Urinary bladder (tissue), 4 donors: ENCODE data around the gene PTPRN2. TPM values are rescaled to one million over a fixed set of nuclear protein-coding genes. Genes with fewer than 3 reads are reported as not detected.

ENCODE experiments used
- DNase-seq: peaks from one replicate; pipeline ENCODE4 v3.0.0-alpha.2; 2015; ENCODE audit errors: extremely low spot score
- H3K27ac ChIP-seq: one replicate; pipeline ENCODE4 v1.5.1; 2013; ENCODE audit warnings: low read depth, mild to moderate bottlenecking, moderate library complexity
- H3K36me3 ChIP-seq: one replicate; pipeline ENCODE4 v1.6.1; 2013; ENCODE audit warnings: mild to moderate bottlenecking, moderate library complexity; ENCODE audit not compliant: insufficient read depth
- H3K4me1 ChIP-seq: one replicate; pipeline ENCODE4 v1.6.1; 2013; ENCODE audit warnings: mild to moderate bottlenecking, moderate library complexity; ENCODE audit not compliant: insufficient read depth
- H3K4me3 ChIP-seq: one replicate; pipeline ENCODE4 v1.5.1; 2013; ENCODE audit warnings: low read depth, low read length
- WGBS: extraction: QIAGEN DNeasy Blood & Tissue Kit; methylation state at CpG from one replicate; pipeline ENCODE4 v1.1.7; 2013; 5-methylcytosine and 5-hydroxymethylcytosine counted together
- polyA plus RNA-seq: library from polyadenylated mRNA; stranded (reverse); fragments of 200-250 nt; gene quantifications from one replicate; pipeline ENCODE4 v1.2.3, GENCODE V29; 2013
- total RNA-seq: library from RNA; depleted of rRNA; stranded (reverse); fragments of >200 nt; gene quantifications from one replicate; pipeline ENCODE4 v1.2.3, GENCODE V29; 2014
- donor health status: healthy with polysubstance abuse.
- donor health status: healthy.

Gene PTPRN2
- total and polyA plus RNA-seq, 2 donors: 2.8 to 4.4 TPM

DNA sequence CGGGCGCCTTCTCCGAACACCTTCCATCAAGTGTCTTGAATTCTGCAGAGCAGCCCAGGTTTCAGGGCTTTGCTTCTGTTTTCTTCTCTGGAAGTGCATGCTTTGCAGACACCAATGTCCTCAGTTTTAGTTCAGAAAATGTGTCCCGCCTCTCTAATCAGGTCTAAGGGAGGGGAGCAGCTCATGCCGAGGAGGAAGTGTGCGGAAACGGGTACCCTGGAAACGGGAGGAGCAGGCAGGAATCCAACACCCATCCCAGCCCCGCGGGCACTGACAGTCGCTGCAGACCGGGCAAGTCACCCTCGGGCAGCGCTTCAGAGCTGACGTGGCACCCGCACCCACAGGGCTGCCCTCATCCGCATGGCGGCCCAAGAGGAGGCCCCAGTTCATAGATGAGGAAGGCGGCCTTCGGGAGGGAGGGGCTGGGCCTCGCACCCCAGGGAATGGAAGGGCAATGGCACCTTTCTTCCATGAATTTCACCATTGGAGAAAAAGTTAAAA is 912.1 kb downstream of the PTPRN2 start:
- WGBS: 87% methylated on average over 21 of the region's 21 CpGs
- Histone ChIP-seq H3K4me1 (no peaks in the 10 kb centered on the region), H3K36me3 (no peaks in the 10 kb centered on the region), H3K4me3 (no peak overlapping the region), H3K27ac (no peak overlapping the region)
- DNase-seq: no peak

DNA sequence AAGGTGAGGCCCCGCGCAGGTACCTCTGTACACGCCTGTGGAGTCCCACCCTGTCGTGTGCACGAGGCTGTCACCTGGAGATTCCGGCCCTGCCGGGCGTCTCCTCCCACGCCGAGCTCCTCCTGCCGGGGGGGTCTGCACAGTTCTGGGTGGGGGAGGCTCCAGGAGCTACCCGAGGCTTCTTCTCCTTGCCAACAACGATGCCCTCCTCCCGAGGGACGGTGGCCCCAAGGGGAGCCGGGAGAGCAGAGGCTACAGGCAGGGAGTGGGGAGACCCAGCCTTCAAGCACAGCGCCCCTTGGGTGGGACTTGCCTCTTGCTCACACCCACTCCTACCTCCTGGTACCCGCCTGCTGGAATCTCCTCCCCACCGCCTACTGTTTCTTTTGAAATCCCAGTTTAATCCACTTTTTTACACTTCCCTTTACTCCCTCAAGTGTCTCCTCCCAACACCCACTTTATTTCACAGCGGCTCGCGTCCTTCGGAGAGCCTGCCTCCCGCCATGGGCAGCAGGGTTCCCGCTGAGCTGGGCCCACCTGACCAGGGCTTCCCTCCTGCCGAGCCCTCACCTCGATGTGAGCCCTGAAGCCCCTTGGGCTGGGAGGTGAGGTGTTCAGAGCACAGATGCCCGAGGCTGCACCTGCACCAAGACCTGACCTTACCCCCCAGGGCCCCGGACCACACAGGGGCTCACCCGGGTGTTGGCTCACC is 912.8 kb downstream of the PTPRN2 start:
- WGBS: 87% methylated on average over 30 of the region's 30 CpGs
- no peaks in the 10 kb centered on the region for H3K36me3 ChIP-seq
- H3K27ac ChIP-seq: no peak overlapping the region
- no peak for DNase-seq
- H3K4me3 ChIP-seq: no peak overlapping the region
- no peaks in the 10 kb centered on the region for H3K4me1 ChIP-seq

DNA sequence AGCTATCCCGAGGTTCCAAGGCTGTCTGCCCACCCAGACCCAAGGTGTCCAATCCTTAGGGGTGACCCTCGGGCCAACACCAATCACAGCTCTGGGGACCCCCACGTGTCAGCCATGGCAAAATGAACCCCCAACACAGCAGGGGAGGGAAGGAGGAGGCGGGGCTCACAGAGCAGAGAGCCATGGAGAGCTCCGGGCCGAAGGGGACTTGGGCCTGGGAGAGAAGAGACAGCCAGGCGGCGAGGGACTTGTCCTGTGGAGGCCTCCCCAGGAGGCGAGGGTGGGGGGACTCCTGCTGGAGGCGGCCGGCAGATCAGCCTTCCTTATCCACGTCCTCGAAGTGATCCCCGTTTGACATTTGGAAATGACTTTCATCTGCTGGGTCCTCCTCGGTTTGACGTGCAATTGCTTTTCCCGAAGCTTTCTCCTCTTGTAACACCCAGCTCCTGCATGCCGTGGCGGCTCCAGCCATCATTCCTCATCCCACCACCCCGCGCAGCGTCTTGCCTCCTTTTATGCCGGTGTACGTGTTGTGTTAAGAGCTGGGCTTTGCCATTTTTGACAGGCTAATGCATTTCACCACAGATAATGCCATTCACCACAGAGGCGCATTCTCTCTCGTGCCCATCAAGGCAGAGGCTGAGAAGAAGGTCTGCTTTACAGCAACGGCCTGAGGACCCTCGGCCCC is 913.5 kb downstream of the PTPRN2 start:
- no peak for DNase-seq
- no peaks in the 10 kb centered on the region for H3K4me1 ChIP-seq
- 77% methylated on average over 28 of the region's 28 CpGs for WGBS
- no peak overlapping the region for H3K4me3 ChIP-seq
- no peaks in the 10 kb centered on the region for H3K36me3 ChIP-seq
- no peak overlapping the region for H3K27ac ChIP-seq

DNA sequence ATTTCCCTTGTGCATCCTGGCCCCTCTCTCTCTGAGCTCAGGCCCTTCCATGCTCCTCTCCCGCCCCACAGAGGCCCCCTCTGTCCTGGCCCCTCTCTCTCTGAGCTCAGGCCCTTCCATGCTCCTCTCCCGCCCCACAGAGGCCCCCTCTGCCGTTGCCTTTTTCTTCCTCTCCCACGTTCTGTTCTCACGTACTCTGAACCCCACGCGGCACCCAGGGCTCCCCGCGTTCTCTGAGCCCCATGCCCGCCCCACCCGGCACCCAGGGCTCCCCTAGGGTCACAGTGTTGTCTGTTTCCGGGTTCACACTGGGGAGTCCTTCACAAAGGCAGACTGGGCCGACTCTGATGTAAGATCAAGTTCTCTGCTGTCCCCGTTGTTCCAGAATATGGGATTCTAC is 914.0 kb downstream of the PTPRN2 start:
- no peak overlapping the region for H3K4me3 ChIP-seq
- no peak overlapping the region for H3K27ac ChIP-seq
- no peaks in the 10 kb centered on the region for H3K36me3 ChIP-seq
- H3K4me1 ChIP-seq: no peaks in the 10 kb centered on the region
- 80% methylated on average over 14 of the region's 14 CpGs for WGBS
- DNase-seq: no peak

DNA sequence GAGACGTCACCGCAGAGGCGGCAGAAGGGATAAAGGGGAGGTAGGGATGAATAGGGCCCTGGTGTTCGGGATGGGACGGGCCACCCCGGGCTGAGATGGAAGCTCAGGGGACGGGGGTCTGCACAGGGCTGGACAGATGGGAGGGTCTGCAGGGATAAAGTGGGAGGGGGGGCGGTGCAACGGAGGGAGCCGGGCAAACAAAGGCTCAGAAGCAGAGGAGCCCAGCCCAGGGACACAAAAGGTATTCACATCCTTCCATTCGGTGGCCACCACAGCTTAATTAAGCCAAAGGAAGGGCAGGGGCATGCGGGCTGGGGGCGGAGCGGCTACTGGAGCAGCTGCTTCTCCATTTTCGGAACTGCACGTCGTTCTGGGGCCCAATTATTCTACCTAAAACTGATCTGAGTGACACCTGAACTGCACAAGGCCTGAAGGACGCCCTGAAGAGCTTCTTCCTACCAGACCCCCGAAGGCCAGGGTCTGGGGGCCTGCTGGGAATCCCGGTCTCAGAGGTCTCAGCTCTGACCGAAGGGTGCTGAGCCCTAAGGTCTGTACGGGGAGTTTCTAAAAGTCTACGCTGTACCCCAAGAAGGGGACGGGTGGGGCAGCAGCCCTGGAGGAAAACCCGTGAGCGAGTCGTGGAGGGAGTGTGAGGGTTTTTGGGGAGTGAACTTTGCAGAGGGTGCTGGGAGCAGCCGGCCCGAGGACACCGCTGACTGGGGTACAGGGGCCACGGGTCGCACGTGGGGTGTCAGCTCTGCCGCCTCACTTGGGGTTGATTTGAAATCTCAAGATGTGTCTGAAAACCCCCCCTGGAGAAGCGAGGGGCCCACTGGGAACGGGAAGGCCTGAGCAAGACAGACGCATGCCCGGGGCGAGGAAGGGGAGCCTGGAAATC is 916.0 kb downstream of the PTPRN2 start:
- H3K4me1 ChIP-seq: no peaks in the 10 kb centered on the region
- no peak for DNase-seq
- 91% methylated on average over 39 of the region's 39 CpGs for WGBS
- no peaks in the 10 kb centered on the region for H3K36me3 ChIP-seq
- no peak overlapping the region for H3K4me3 ChIP-seq
- H3K27ac ChIP-seq: no peak overlapping the region

DNA sequence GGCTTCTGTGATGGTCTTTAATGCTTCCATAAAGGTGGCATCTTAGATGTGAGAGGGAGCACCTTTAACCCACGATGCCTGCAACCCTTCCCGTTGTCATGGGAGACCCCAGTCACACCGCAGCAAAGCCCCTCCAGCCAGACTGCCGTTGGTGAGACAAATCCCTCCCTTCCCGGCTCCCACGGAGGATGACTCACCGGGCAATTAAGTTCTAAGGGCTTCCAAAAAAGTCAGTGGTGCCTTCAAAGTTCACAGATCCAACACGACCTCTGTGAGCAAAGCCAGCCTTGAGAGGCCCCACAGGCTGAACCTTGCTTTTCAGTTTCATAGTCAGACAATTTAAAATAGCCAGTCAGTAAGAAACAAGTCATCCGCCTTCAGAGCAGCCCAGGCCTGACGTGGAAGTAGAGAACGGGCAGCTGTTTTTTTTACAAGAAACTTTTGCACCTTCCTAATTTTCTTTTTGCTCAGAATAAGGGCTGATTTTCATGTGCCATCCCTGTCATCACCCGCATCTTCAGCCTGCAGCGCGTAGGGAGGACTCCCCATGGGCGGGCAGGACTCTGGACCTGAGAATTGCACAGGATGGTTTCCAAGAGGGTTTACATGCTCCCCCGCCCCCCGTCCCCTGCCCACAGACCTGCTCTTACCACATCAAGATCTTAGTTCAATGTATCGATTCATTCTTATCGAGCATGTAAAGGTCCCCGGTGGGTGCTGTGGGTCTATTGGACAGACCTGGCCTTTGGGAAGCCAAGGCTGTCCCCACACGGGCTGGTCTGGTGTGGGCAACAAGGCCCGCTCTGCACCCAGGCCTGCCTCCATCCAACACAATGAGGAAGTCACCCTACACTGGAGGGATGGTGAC is 916.9 kb downstream of the PTPRN2 start:
- H3K27ac ChIP-seq: no peak overlapping the region
- DNase-seq: no peak
- 66% methylated on average over 22 of the region's 22 CpGs for WGBS
- no peak overlapping the region for H3K4me3 ChIP-seq
- H3K36me3 ChIP-seq: no peaks in the 10 kb centered on the region
- no peaks in the 10 kb centered on the region for H3K4me1 ChIP-seq

DNA sequence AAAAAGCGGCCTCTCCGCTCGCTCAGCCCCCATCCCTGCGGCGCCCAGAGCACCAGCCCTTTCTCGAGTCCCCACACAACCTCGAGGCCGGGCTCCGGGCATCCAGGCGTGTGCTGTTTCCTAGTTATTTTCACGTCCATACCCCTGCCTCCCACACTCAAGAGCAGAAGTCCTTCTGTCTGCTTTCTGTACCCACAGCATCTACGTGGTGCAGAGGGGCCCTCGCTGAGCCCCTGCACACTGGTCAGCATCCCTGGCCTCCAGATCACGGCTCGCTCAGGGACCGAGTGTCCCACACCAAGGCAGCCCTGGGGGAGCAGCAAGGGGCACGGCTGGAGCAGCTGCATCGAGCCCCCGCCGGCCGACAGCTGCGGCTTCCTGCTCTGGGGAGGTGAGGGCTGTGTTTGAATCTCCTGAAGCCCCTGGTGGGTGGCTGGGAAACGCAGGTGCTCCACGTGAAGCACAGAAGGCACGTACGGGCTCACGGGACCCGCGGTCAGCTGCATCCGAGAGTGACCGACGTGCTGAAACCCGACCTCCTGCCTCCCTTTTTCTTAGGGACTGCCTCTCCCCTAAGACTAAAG is 917.8 kb downstream of the PTPRN2 start:
- 67% methylated on average over 33 of the region's 33 CpGs for WGBS
- Histone ChIP-seq H3K27ac (no peak overlapping the region), H3K36me3 (no peaks in the 10 kb centered on the region), H3K4me3 (no peak overlapping the region), H3K4me1 (no peaks in the 10 kb centered on the region)
- DNase-seq: no peak

DNA sequence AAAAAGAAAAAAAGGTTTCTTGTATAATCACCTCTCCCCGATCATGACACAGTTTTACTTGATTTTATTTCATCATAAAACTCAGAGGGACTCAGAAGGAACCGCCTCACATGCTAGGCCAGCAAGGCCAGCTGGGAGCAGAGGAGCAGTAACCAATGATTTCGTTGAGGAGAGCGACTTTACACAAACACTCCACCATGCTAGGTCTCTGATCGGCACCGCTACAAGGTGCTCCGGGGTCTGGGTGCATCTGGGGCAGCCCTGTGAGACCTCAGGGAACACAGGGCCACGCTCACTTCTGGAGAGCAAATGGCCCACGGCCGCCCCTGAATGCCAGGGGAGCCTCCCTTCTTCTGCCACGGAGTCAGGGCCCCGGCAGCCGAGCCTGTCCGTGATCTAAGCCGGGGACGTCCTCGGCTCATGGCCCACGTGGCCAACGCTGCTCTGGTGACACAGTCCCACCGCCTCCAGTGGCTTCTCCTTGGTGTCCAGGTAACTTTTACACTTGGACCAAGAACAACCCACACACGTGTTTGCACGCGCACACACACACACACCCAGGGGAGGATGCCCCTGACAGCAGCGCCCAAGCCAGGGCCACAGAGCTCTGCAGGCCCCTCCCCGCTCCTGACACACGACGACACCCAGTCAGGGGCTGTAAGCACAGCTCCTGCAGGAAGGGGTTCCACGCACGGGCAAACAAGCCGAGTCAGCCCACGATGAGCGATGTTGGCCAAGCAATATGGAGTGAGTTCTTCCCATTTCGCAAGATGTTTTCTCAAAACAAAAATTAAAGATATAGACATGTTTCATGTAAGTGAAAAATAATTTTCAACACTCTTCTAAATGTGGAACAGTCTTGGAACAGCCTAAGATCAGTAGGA is 918.5 kb downstream of the PTPRN2 start:
- H3K27ac ChIP-seq: no peak overlapping the region
- 79% methylated on average over 33 of the region's 33 CpGs for WGBS
- H3K4me3 ChIP-seq: no peak overlapping the region
- H3K4me1 ChIP-seq: no peaks in the 10 kb centered on the region
- H3K36me3 ChIP-seq: no peaks in the 10 kb centered on the region
- no peak for DNase-seq

DNA sequence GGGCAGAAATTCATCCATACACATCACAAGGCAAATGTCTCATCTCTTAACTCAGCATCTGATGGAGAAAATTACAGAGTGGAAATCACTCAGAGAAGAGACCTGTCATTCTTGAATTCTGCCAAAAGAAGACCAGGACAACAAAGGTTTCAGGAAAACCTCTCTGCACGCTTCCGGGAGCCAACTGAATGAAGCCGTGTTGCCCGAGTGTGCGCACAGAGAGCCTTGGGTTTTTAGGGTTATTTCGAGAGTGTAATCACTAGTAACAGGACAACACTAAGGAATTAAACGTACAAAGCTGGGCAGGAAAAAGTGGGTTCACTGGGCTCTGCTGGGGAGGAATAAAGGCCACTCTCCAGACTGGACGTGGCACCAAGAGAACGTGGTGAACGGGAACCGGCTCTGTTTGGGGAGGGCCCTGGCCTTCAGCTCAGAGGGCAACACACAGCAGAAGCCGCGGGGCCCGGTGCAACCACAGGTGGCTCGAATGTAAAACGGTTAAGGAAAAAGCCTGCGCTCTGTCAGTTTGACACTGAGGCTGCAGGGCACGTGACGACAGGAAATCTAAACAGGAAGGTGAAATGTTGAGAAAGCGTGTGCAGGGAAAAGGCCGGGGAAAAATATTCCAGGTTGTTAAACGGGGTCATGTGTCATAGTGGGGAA is 919.3 kb downstream of the PTPRN2 start:
- H3K4me3 ChIP-seq: no peak overlapping the region
- H3K27ac ChIP-seq: no peak overlapping the region
- no peaks in the 10 kb centered on the region for H3K4me1 ChIP-seq
- no peak for DNase-seq
- H3K36me3 ChIP-seq: no peaks in the 10 kb centered on the region
- WGBS: 55% methylated on average over 22 of the region's 22 CpGs

DNA sequence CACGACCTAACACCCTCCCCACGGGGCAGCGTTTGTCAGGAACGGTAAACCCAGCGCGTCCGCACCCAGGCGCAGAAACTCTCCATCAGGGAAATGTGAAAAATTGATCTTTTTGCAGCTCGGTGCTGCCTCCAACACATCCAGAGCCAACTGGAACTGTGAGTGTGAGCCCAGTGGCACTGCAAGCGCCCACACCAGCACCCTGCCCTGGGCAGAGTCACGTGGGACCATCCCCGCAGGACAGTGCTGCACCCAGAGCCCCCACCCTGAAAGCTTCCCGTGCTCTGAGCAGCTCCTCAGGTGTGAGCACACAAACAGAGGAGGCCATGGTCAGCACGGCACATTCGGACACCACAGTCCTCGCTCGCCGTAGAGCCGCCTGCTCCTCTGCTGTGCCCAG is 919.9 kb downstream of the PTPRN2 start:
- H3K4me1 ChIP-seq: no peaks in the 10 kb centered on the region

DNA sequence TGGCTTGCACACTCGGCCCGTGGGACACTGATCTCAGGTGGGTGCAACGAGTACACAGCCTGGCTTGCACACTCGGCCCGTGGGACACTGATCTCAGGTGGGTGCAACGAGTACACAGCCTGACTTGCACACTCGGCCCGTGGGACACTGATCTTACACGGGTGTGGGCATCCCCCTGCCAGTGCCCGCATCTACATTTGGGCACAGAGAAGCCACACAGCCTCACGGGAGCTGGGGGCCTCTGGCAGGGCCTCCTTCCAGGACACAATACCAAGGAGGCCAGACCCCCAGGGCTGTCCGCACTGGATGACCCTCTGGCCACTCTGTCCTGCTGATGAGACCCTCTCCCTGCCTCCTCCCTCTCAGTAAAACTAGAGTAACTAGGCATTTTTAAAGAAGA is 920.4 kb downstream of the PTPRN2 start:
- H3K4me1 ChIP-seq: no peaks in the 10 kb centered on the region
- no peak overlapping the region for H3K4me3 ChIP-seq
- 90% methylated on average over 12 of the region's 12 CpGs for WGBS
- H3K27ac ChIP-seq: no peak overlapping the region
- H3K36me3 ChIP-seq: no peaks in the 10 kb centered on the region
- no peak for DNase-seq

More for the DNA sequence above, 919.9 kb downstream of the PTPRN2 start:
- H3K36me3 ChIP-seq: no peaks in the 10 kb centered on the region
- H3K27ac ChIP-seq: no peak overlapping the region
- no peak overlapping the region for H3K4me3 ChIP-seq
- WGBS: 89% methylated on average over 19 of the region's 19 CpGs
- DNase-seq: no peak
